B cell (primary cell): Measurements from ENCODE around the gene TTC13. TPM values are rescaled to one million over a fixed set of nuclear protein-coding genes. Genes with fewer than 3 reads are reported as not detected.
A peak's percentile ranks its signal among the peaks of the same experiment; 100 is the strongest.

Experiments used
- ATAC-seq: fragments of 200-7000 bp; cut with Tn5 transposase; one replicate; pipeline ENCODE4 v1.10.0; 2021; ENCODE audit warnings: low read depth, mild to moderate bottlenecking, moderate number of reproducible peaks, moderate library complexity
- CTCF ChIA-PET: fragments of 350-600 bp; sonication (Branson Sonifier 250); formaldehyde crosslinking; loops from one replicate; lab custom pipeline; 2021; ENCODE audit warnings: antibody characterized with exemption, inconsistent platforms; lab: Charles Lee
- POLR2A ChIA-PET: fragments of 350-600 bp; sonication (Branson Sonifier 250); formaldehyde crosslinking; loops from one replicate; lab custom pipeline; 2021; ENCODE audit warnings: antibody characterized with exemption; lab: Charles Lee
- DNase-seq: peaks from one replicate; pipeline ENCODE4 v3.0.0; 2013
- H2AFZ ChIP-seq: 2 replicates; pipeline ENCODE4 v1.6.1; 2012; ENCODE audit warnings: mild to moderate bottlenecking, low read depth, low read length; ENCODE audit not compliant: insufficient read depth, poor library complexity, severe bottlenecking
- H3K27ac ChIP-seq, 2 donors: 1 replicate in 1 of 2; 2 replicates in 1 of 2; pipeline ENCODE4 v1.5.1; 2012 to 2013; ENCODE audit warnings: low read length in 2 of 2, mild to moderate bottlenecking in 2 of 2, moderate library complexity in 1 of 2
- H3K27me3 ChIP-seq, 4 experiments: fragments of 200-600 bp in 1 of 4; sonication (generic) in 1 of 4; replicated peaks in 1 of 4; 1 replicate in 2 of 4; 2 replicates in 2 of 4; pipeline versions ENCODE4 v1.6.1 to v1.7.0; 2013 to 2016; ENCODE audit warnings: low read length in 3 of 4, mild to moderate bottlenecking in 2 of 4, mixed read lengths in 1 of 4, moderate library complexity in 1 of 4; ENCODE audit not compliant: insufficient read depth in 4 of 4, control insufficient read depth in 3 of 4; ENCODE audit errors: control extremely low read depth in 1 of 4
- H3K36me3 ChIP-seq, 2 experiments: replicated peaks in 1 of 2; 1 replicate in 1 of 2; 2 replicates in 1 of 2; pipeline versions ENCODE4 v1.6.1 to v1.7.1; 2013; ENCODE audit warnings: low read length in 1 of 2; ENCODE audit not compliant: insufficient read depth in 2 of 2, control insufficient read depth in 1 of 2; ENCODE audit errors: control extremely low read depth in 1 of 2, extremely low read depth in 1 of 2
- H3K4me1 ChIP-seq, 2 donors: fragments of 200-600 bp in 1 of 2; sonication (generic) in 1 of 2; 1 replicate in 1 of 2; 2 replicates in 1 of 2; pipeline versions ENCODE4 v1.5.1 to v1.6.1; 2013 to 2017; ENCODE audit warnings: low read length in 2 of 2; ENCODE audit not compliant: control insufficient read depth in 2 of 2, insufficient read depth in 2 of 2
- H3K4me2 ChIP-seq: replicated peaks from 2 replicates; pipeline ENCODE3; 2012; ENCODE audit warnings: mild to moderate bottlenecking, low read depth, low read length; ENCODE audit not compliant: poor library complexity, severe bottlenecking
- H3K4me3 ChIP-seq, 5 experiments: fragments of 200-600 bp in 1 of 5; sonication (generic) in 1 of 5; 1 replicate in 3 of 5; 2 replicates in 2 of 5; pipeline versions ENCODE4 v1.5.1 to v1.7.0; 2011 to 2016; ENCODE audit warnings: low read length in 4 of 5, mild to moderate bottlenecking in 4 of 5, low read depth in 2 of 5, control low read depth in 1 of 5, moderate library complexity in 1 of 5; ENCODE audit not compliant: insufficient read depth in 1 of 5; ENCODE audit errors: control extremely low read depth in 1 of 5, extremely low read depth in 1 of 5
- H3K79me2 ChIP-seq: fragments of 200-600 bp; sonication (generic); one replicate; pipeline ENCODE4 v1.6.0; 2016; ENCODE audit warnings: low read length; ENCODE audit not compliant: control insufficient read depth, insufficient read depth
- H3K9ac ChIP-seq: fragments of 200-600 bp; sonication (generic); 2 replicates; pipeline ENCODE4 v1.6.1; 2017; ENCODE audit warnings: mild to moderate bottlenecking, low read length, moderate library complexity
- H3K9me3 ChIP-seq, 3 donors: one replicate each; pipeline versions ENCODE4 v1.6.1 to v1.7.1; 2013; ENCODE audit warnings: low read length in 2 of 3; ENCODE audit not compliant: control insufficient read depth in 2 of 3, insufficient read depth in 1 of 3; ENCODE audit errors: control extremely low read depth in 1 of 3
- H4K20me1 ChIP-seq: 2 replicates; pipeline ENCODE4 v1.6.0; 2012; ENCODE audit warnings: mild to moderate bottlenecking, low read length; ENCODE audit not compliant: insufficient read depth, control insufficient read depth, poor library complexity, severe bottlenecking
- H3K27ac Mint-ChIP-seq: one replicate; pipeline ENCODE4 v1.8.0; 2021; ENCODE audit warnings: mixed read lengths
- H3K27me3 Mint-ChIP-seq: one replicate; pipeline ENCODE4 v1.8.0; 2021; ENCODE audit warnings: mixed read lengths
- H3K4me1 Mint-ChIP-seq: one replicate; pipeline ENCODE4 v1.8.0; 2021; ENCODE audit warnings: mixed read lengths
- H3K4me3 Mint-ChIP-seq: one replicate; pipeline ENCODE4 v1.8.0; 2021; ENCODE audit warnings: mixed read lengths
- H3K9me3 Mint-ChIP-seq: one replicate; pipeline ENCODE4 v1.8.0; 2022; ENCODE audit warnings: mixed read lengths; ENCODE audit not compliant: insufficient read depth
- CTCF ChIP-seq: fragments of 200-600 bp; IDR thresholded peaks from one replicate; pipeline ENCODE4 v1.8.0; 2022; ENCODE audit warnings: antibody characterized with exemption, mild to moderate bottlenecking
- EZH2 ChIP-seq: IDR thresholded peaks from 2 replicates; pipeline ENCODE4 v1.6.1; 2012; ENCODE audit warnings: borderline replicate concordance, low read depth, mild to moderate bottlenecking, moderate library complexity, low read length; ENCODE audit not compliant: insufficient read depth, poor library complexity, severe bottlenecking
- WGBS: methylation state at CpG from one replicate; pipeline ENCODE4 v1.1.5; 2013; ENCODE audit warnings: missing lambda C conversion rate; ENCODE audit not compliant: insufficient coverage; 5-methylcytosine and 5-hydroxymethylcytosine counted together
- intact Hi-C: fragments of 100-400 bp; cut with micrococcal nuclease; formaldehyde crosslinking; loops from one replicate; pipeline ENCODE4 v1.10.0; 2022
- polyA plus RNA-seq: library from polyadenylated mRNA; depleted of rRNA; stranded (reverse); fragments of >200 nt; gene quantifications from 2 replicates; pipeline ENCODE4 v1.2.3, GENCODE V29; 2012
- total RNA-seq, 2 donors: library from RNA; stranded (reverse); fragments of 120-200 nt in 1 of 2; gene quantifications; 1 replicate in 1 of 2; 2 replicates in 1 of 2; pipeline versions ENCODE4 v1.2.3 to v1.2.4, GENCODE V29; 2013 to 2022

The TTC13 gene
- total and polyA plus RNA-seq, 2 donors (not counting 1 experiment from before 2014, with no cell fraction given): 33.9 to 55.0 TPM

DNA sequence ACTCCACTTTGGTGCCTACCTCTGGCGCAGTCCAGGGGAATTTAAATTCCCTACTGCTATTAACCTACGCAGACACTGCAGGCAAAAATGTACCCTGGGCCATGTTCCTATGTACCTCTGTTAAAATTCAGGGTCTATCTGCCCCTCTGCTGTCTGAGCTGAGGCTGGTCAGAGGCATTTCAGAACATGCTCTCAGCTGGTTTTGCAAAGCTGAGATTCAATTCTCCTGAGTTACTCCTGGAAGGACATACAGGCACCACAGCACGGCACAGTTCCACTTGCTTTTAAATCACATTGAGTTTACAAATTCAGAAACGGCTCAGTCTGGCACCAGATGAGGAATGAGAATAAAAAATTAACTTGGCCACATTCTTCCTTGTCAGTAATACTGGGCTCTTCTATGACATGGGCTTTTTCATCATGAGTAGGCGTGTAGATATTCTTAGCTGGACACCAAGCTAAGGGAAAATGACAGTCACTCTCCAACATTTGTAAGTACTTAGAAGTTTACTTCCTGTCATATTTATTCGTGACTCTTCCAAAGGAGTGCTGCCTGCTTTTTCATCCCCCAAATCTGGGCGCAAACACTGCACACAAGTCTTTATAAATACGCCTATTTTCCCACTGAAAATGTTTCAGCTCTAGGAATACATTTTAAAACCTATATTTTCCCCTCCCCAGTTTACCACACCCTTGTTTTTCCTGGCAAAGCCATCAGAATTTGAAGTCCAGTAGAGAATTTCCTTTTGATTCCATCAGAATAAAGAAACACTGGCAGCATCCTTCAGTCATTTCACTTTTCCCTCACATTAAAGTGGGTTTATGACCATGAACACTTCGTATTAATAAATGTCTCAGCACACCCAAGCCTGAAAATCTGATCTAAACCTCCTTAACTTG is 112.2 kb downstream of the TTC13 start:
- intact Hi-C loops: loop anchor here (5.0 kb wide), 1 partner anchor 176 kb away; the partner anchor contains the start of gene FAM89A
- H3K27me3 ChIP-seq: peaks cover 0 to 23% (median 16%) of the 10 kb centered on the region in 4 experiments
- 93% methylated on average over 6 of the region's 9 CpGs for WGBS
- H3K4me2 ChIP-seq: no peak overlapping the region
- H3K9me3 ChIP-seq: no peaks in the 10 kb centered on the region
- no peaks in the 10 kb centered on the region for H3K9me3 Mint-ChIP-seq
- peaks cover 19% of the 10 kb centered on the region for H3K4me1 Mint-ChIP-seq
- no peak overlapping the region for H3K9ac ChIP-seq
- TF ChIP-seq CTCF (no peak), EZH2 (no peak)
- H3K4me3 Mint-ChIP-seq: peak overlapping the region; percentile 89
- DNase-seq (no peak), ATAC-seq (no peak)
- no peaks in the 10 kb centered on the region for H4K20me1 ChIP-seq
- no peak overlapping the region for H3K4me3 ChIP-seq
- ChIA-PET POLR2A (no interaction called here), CTCF (interaction anchor here (1.6 kb wide), 1 partner anchor 345 kb away, joined by 6 read pairs; no protein-coding TSS in a partner anchor)
- H2AFZ ChIP-seq: no peak overlapping the region
- H3K79me2 ChIP-seq: no peaks in the 10 kb centered on the region
- no peak overlapping the region for H3K27ac Mint-ChIP-seq
- H3K4me1 ChIP-seq: peaks cover 13 to 16% of the 10 kb centered on the region in 2 donors
- H3K27ac ChIP-seq: no peak overlapping the region
- peaks cover 27% of the 10 kb centered on the region for H3K27me3 Mint-ChIP-seq
- no peaks in the 10 kb centered on the region for H3K36me3 ChIP-seq
